ENCODE data around the gene KLHDC4.

The KLHDC4 gene

DNA sequence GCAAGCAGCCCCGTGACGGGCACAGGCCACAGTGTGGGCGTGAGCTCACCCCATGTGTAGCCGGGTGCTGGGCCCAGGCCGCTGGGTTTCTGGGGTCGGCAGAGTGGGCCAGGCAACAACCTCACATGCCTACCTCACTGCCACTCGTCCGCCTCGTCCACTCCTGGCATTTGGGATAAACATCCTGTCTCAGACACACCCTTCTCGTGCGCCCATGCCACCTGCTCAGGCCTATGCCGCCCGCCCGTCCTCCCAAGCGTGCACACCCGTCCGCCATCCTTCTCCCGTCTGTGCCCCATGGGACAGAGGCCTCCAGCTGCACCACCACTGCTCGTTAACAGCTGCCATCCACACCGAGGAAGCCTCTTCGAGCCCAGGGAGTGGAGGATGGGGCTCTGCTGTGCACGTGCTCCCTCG lies 64.3 kb downstream of the KLHDC4 start:
- Histone ChIP-seq H3K27me3 (ENCODE audit: low read length) (no peaks in the 10 kb centered on the region), H3K36me3 (ENCODE audit: low read length) (peaks cover 8% of the 10 kb centered on the region; the same call in 1 of the 2 replicates)

DNA sequence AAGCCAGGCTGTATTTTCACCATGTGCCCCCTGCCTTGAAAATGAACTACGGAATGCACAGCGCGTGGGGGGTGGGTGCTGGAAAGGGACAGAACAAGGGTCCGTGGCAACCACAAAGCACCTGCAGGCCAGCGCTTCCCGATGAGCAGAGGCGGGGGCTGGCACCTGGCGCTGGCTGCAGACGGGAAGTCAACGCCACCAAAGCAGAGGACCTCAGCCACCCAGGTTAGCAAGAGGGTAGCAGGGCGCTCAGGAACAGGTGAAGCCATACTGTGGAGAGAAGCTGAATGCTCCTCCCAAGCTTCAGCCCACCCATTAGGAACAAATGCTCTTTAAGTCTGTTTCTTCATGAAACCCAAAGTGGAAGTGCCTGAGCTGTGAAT lies 64.7 kb downstream of the KLHDC4 start:
- H3K27ac ChIP-seq (ENCODE audit: low read depth, low read length): peak overlapping the region; percentile 99
- H3K36me3 ChIP-seq (ENCODE audit: low read length): peaks cover 8% of the 10 kb centered on the region; the same call in 1 of the 2 replicates
- H3K9ac ChIP-seq (ENCODE audit: low read length): peak overlapping the region; percentile 58
- H3K9me3 ChIP-seq (ENCODE audit: insufficient read depth, low read length): no peaks in the 10 kb centered on the region
- no peaks in the 10 kb centered on the region for H3K9me2 ChIP-seq (replicated peaks; ENCODE audit: insufficient read depth, low read length)
- H4K20me1 ChIP-seq (ENCODE audit: low read depth, low read length): no peaks in the 10 kb centered on the region
- TF ChIP-seq CTCF (IDR thresholded peaks at IDR 0.05; ENCODE audit: insufficient read depth, low read length, poor library complexity, severe bottlenecking): no peak
- TF ChIP-seq EZH2phosphoT487 (conservative IDR thresholded peaks at IDR 0.05; ENCODE audit: low read length): no peak
- H3F3A ChIP-seq (ENCODE audit: insufficient read depth): peaks cover 55% of the 10 kb centered on the region
- no peak overlapping the region for H3K4me3 ChIP-seq (ENCODE audit: insufficient read depth, low read length, poor library complexity, severe bottlenecking)
- no peak overlapping the region for H2AFZ ChIP-seq (ENCODE audit: low read depth, low read length, severe bottlenecking)
- H3K4me2 ChIP-seq (ENCODE audit: low read depth, low read length, poor library complexity, severe bottlenecking): peak overlapping the region; percentile 62
- H3K27me3 ChIP-seq (ENCODE audit: low read length): no peaks in the 10 kb centered on the region
- H3K79me2 ChIP-seq (ENCODE audit: insufficient read depth, low read length): no peaks in the 10 kb centered on the region

More for the DNA sequence above, 64.3 kb downstream of the KLHDC4 start:
- Histone ChIP-seq H3F3A (ENCODE audit: insufficient read depth) (peaks cover 55% of the 10 kb centered on the region), H3K9me3 (ENCODE audit: insufficient read depth, low read length) (no peaks in the 10 kb centered on the region), H3K4me2 (ENCODE audit: low read depth, low read length, poor library complexity, severe bottlenecking) (peak overlapping the region; percentile 62), H3K9me2 (replicated peaks; ENCODE audit: insufficient read depth, low read length) (no peaks in the 10 kb centered on the region), H3K27ac (ENCODE audit: low read depth, low read length) (peak overlapping the region; percentile 99), H3K79me2 (ENCODE audit: insufficient read depth, low read length) (no peaks in the 10 kb centered on the region), H2AFZ (ENCODE audit: low read depth, low read length, severe bottlenecking) (no peak overlapping the region), H4K20me1 (ENCODE audit: low read depth, low read length) (no peaks in the 10 kb centered on the region), H3K4me3 (ENCODE audit: insufficient read depth, low read length, poor library complexity, severe bottlenecking) (no peak overlapping the region), H3K9ac (ENCODE audit: low read length) (peak overlapping the region; percentile 58)
- TF ChIP-seq EZH2phosphoT487 (conservative IDR thresholded peaks at IDR 0.05; ENCODE audit: low read length) (no peak), CTCF (IDR thresholded peaks at IDR 0.05; ENCODE audit: insufficient read depth, low read length, poor library complexity, severe bottlenecking) (no peak)

DNA sequence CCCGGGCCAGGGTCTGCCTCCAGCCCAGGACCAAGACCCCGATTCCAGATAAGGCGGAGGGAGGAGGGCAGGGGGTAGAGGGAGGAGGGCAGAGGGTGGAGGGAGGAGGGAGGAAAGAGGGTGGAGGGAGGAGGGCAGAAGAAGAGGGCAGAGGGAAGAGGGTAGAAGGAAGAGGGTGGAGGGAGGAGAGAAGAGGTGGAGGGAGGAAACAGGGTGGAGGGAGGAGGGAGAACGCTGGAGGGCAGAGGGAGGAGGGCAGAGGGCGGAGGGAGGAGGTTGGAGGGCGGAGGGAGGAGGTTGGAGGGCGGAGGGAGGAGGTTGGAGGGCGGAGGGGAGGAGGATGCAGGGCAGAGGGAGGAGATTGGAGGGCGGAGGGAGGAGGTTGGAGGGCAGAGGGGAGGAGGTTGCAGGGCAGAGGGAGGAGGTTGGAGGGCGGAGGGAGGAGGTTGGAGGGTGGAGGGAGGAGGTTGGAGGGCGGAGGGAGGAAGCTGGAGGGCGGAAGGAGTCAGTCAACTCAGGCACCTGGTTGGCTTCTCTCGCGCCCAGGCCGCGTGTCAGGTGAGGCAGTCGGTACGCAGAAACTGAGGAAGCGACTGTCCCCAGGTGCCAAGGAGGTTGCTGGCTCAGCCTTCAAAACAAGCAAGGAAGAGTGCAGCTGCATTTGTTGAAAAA lies 65.2 kb downstream of the KLHDC4 start:
- peaks cover 55% of the 10 kb centered on the region for H3F3A ChIP-seq (ENCODE audit: insufficient read depth)
- H3K9me2 ChIP-seq (replicated peaks; ENCODE audit: insufficient read depth, low read length): no peaks in the 10 kb centered on the region
- H3K9me3 ChIP-seq (ENCODE audit: insufficient read depth, low read length): no peaks in the 10 kb centered on the region
- no peaks in the 10 kb centered on the region for H3K27me3 ChIP-seq (ENCODE audit: low read length)
- peaks cover 8% of the 10 kb centered on the region; the same call in 1 of the 2 replicates for H3K36me3 ChIP-seq (ENCODE audit: low read length)
- TF ChIP-seq CTCF (IDR thresholded peaks at IDR 0.05; ENCODE audit: insufficient read depth, low read length, poor library complexity, severe bottlenecking) (no peak), EZH2phosphoT487 (conservative IDR thresholded peaks at IDR 0.05; ENCODE audit: low read length) (no peak)
- peak overlapping the region; percentile 62 for H3K4me2 ChIP-seq (ENCODE audit: low read depth, low read length, poor library complexity, severe bottlenecking)
- no peak overlapping the region for H3K4me3 ChIP-seq (ENCODE audit: insufficient read depth, low read length, poor library complexity, severe bottlenecking)
- peak overlapping the region; percentile 58; the same call in 1 of the 2 replicates for H3K9ac ChIP-seq (ENCODE audit: low read length)
- no peaks in the 10 kb centered on the region for H3K79me2 ChIP-seq (ENCODE audit: insufficient read depth, low read length)
- no peaks in the 10 kb centered on the region for H4K20me1 ChIP-seq (ENCODE audit: low read depth, low read length)
- peak overlapping the region; percentile 99 for H3K27ac ChIP-seq (ENCODE audit: low read depth, low read length)
- no peak overlapping the region for H2AFZ ChIP-seq (ENCODE audit: low read depth, low read length, severe bottlenecking)

Measured in SU-DHL-6 (cell line).